ENCODE data around the gene CCL28.

CCL28 gene

DNA sequence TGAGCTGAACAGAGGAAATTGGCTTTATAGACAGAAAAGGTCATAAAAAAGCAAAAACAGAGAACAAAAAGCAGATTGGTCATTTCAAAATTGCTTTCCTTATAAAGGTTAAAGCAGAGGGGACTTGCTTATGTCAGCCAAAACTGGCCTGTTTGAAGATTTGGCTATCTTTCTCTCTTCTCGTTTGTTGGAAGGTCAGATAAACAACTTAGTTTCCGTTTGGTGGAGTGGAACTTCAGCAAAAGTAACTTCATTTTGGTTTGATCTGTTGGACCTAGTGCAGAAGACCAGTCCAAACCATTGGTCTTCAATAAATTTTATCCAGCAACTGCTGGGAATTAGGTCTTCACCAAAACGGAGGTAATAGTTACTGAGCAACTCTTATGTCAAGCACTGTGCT is 53.9 kb downstream of the CCL28 start:
- TF ChIP-seq, protein P1, sequence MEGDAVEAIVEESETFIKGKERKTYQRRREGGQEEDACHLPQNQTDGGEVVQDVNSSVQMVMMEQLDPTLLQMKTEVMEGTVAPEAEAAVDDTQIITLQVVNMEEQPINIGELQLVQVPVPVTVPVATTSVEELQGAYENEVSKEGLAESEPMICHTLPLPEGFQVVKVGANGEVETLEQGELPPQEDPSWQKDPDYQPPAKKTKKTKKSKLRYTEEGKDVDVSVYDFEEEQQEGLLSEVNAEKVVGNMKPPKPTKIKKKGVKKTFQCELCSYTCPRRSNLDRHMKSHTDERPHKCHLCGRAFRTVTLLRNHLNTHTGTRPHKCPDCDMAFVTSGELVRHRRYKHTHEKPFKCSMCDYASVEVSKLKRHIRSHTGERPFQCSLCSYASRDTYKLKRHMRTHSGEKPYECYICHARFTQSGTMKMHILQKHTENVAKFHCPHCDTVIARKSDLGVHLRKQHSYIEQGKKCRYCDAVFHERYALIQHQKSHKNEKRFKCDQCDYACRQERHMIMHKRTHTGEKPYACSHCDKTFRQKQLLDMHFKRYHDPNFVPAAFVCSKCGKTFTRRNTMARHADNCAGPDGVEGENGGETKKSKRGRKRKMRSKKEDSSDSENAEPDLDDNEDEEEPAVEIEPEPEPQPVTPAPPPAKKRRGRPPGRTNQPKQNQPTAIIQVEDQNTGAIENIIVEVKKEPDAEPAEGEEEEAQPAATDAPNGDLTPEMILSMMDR (IDR thresholded peaks at IDR 0.05; ENCODE audit: borderline replicate concordance, insufficient read depth, low read depth, low read length), result no peak
- no peak overlapping the region for H3K4me3 ChIP-seq (ENCODE audit: low read depth, low read length)

GRCh38 chr5:43357878-43358281 is 54.3 kb downstream of the CCL28 start:
- TF ChIP-seq, protein P1 (IDR thresholded peaks at IDR 0.05; ENCODE audit: borderline replicate concordance, insufficient read depth, low read depth, low read length), result no peak

GRCh38 chr5:43357067-43357466 is 55.1 kb downstream of the CCL28 start:
- TF ChIP-seq, protein P1 (IDR thresholded peaks at IDR 0.05; ENCODE audit: borderline replicate concordance, insufficient read depth, low read depth, low read length), result no peak

More at GRCh38 chr5:43357878-43358281, 54.3 kb downstream of the CCL28 start:
- no peak overlapping the region for H3K4me3 ChIP-seq (ENCODE audit: low read depth, low read length)

DNA sequence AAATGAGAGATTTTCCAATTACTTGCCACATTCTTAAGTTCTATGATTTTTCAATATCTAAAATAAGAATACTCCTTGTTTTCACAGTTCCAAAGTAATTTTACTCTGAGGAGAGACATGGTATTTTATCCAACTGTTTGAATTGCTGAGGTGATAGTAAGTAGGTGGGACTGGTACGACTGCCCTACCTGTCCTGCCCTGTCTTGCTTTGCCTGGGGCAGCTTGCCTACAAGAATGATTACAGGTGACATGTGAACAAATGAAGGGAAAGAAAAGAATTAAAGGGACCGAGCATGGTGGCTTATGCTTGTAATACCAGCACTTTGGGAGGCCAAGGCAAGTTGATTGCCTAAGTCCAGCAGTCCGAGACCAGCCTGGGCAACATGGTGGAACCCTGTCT is 57.4 kb downstream of the CCL28 start:
- TF ChIP-seq, protein P1 (IDR thresholded peaks at IDR 0.05; ENCODE audit: borderline replicate concordance, insufficient read depth, low read depth, low read length), result no peak
- H3K4me3 ChIP-seq (ENCODE audit: low read depth, low read length), result no peak overlapping the region

More at GRCh38 chr5:43357067-43357466, 55.1 kb downstream of the CCL28 start:
- no peak overlapping the region for H3K4me3 ChIP-seq (ENCODE audit: low read depth, low read length)

DNA sequence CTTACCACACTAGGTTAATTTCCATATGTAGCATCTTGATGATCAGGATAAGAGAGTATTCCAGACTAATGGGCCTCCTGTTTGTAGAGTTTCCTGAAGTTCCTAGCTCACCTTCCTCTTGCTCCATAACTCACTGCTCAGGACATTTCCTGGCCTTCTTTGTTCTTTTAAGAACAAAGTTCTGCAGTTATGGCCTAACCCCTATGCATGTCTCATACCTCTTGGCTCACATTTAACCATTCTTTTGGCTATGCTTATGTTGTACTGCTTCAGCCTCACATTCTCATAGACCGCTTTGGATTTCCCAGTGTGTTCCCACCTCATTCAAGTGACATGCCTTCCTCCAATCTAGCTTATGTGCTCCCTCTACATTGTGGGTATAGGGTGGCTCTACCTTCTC is 58.5 kb downstream of the CCL28 start:
- H3K4me3 ChIP-seq (ENCODE audit: low read depth, low read length), result no peak overlapping the region

DNA sequence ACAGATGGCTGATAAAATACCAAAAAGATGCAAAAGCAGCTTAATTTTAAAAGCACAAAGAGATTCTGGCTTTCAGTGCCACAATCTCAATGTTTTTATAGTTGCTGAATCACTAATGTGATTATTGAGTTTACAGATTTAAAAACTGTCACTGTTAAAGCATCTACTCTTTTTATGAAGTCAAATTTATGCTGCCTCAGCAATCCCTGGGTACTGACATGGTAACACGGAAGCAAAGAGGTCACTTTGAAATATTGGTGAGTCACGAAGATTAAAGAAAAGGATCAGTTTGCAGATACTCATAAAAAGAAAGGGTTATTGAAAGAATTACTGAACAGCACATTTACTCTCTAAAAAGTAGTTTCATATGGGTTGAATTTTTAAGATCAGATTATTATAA is 59.3 kb downstream of the CCL28 start:
- H3K4me3 ChIP-seq (ENCODE audit: low read depth, low read length), result no peak overlapping the region

More for the DNA sequence above, 58.5 kb downstream of the CCL28 start:
- TF ChIP-seq, protein P1 (IDR thresholded peaks at IDR 0.05; ENCODE audit: borderline replicate concordance, insufficient read depth, low read depth, low read length), result no peak

DNA sequence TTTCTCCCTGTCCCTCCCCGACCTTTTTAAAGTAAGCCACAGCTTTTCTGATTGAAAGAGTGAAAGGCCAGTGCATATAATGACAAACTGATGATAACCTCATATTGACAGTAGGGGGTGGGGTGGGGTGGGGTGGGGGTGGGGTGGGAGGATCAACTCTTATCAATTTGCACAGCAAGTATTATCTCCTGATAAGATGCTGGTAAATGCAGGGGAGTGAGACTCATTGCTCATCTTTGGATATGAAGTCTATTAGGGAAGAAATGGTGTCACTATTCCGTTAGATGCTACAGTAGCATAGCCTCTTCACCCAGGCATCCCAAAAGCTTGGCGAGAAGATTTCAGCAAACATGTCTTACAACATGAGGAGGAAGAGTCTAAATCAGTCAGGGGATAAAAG is 60.1 kb downstream of the CCL28 start:
- TF ChIP-seq, protein P1 (IDR thresholded peaks at IDR 0.05; ENCODE audit: borderline replicate concordance, insufficient read depth, low read depth, low read length), result no peak
- no peak overlapping the region for H3K4me3 ChIP-seq (ENCODE audit: low read depth, low read length)

More for the DNA sequence above, 59.3 kb downstream of the CCL28 start:
- TF ChIP-seq, protein P1 (IDR thresholded peaks at IDR 0.05; ENCODE audit: borderline replicate concordance, insufficient read depth, low read depth, low read length), result no peak
